HG02588 (cell line): ENCODE data around the gene XYLT1.

Experiments
- ATAC-seq: cut with Tn5 transposase; IDR thresholded peaks from one replicate; pipeline ENCODE4 v1.9.1; 2021; ENCODE audit warnings: mild to moderate bottlenecking, moderate library complexity; ENCODE audit not compliant: unreplicated experiment

The XYLT1 gene

GRCh38 chr16:17130733-17131132 is 340.0 kb downstream of the XYLT1 start:
- ATAC-seq = no peak

GRCh38 chr16:17129971-17130370 is 340.8 kb downstream of the XYLT1 start:
- no peak for ATAC-seq

GRCh38 chr16:17128791-17129190 is 342.0 kb downstream of the XYLT1 start:
- no peak for ATAC-seq

- ATAC-seq = no peak
Observed at GRCh38 chr16:17126156-17126555, 344.6 kb downstream of the XYLT1 start.

GRCh38 chr16:17125671-17126070 is 345.1 kb downstream of the XYLT1 start:
- no peak for ATAC-seq

- no peak for ATAC-seq
Observed at GRCh38 chr16:17117906-17118577, 352.7 kb downstream of the XYLT1 start.

- no peak for ATAC-seq
Observed at GRCh38 chr16:17116595-17117322, 354.0 kb downstream of the XYLT1 start.

- ATAC-seq = no peak
Observed at GRCh38 chr16:17109413-17109812, 361.3 kb downstream of the XYLT1 start.

GRCh38 chr16:17108596-17108995 is 362.2 kb downstream of the XYLT1 start:
- no peak for ATAC-seq

- ATAC-seq = no peak
Observed at GRCh38 chr16:17107450-17107849, 363.3 kb downstream of the XYLT1 start.

GRCh38 chr16:17106243-17106791 is 364.4 kb downstream of the XYLT1 start:
- no peak for ATAC-seq

GRCh38 chr16:17105239-17105797 is 365.4 kb downstream of the XYLT1 start:
- ATAC-seq = no peak

- ATAC-seq = no peak
Observed at GRCh38 chr16:17104654-17105053, 366.1 kb downstream of the XYLT1 start.

- no peak for ATAC-seq
Observed at GRCh38 chr16:17103216-17103615, 367.5 kb downstream of the XYLT1 start.

GRCh38 chr16:17101646-17102045 is 369.1 kb downstream of the XYLT1 start:
- no peak for ATAC-seq

- ATAC-seq = no peak
Observed at GRCh38 chr16:17098685-17099084, 372.1 kb downstream of the XYLT1 start.

GRCh38 chr16:17084130-17084529 is 386.6 kb downstream of the XYLT1 start:
- no peak for ATAC-seq

GRCh38 chr16:17083628-17084027 is 387.1 kb downstream of the XYLT1 start:
- no peak for ATAC-seq

GRCh38 chr16:17082095-17082882 is 388.5 kb downstream of the XYLT1 start:
- no peak for ATAC-seq

- no peak for ATAC-seq
Observed at GRCh38 chr16:17080105-17080504, 390.7 kb downstream of the XYLT1 start.
